ENCODE data around the gene LAMA2.

LAMA2 gene

DNA sequence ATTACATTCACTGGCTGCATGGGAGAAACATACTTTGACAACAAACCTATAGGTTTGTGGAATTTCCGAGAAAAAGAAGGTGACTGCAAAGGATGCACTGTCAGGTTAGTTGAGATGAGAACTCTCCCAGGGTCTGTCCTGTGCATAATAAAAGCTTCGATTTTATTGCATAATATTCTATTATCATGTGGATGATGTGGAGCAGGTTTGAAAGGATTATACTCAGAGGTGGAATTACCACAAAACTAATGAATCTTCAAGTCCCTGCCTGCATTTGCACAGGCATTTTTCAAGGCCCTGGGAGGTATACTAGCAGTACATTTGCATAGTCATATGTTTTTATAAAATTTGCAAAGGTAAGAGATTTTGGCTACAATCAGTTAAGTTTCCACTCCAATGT, 577.3 kb downstream of the LAMA2 start:
- TF ChIP-seq EZH2phosphoT487 (IDR thresholded peaks at IDR 0.05; ENCODE audit: low read depth) = no peak
- TF ChIP-seq, protein P1, sequence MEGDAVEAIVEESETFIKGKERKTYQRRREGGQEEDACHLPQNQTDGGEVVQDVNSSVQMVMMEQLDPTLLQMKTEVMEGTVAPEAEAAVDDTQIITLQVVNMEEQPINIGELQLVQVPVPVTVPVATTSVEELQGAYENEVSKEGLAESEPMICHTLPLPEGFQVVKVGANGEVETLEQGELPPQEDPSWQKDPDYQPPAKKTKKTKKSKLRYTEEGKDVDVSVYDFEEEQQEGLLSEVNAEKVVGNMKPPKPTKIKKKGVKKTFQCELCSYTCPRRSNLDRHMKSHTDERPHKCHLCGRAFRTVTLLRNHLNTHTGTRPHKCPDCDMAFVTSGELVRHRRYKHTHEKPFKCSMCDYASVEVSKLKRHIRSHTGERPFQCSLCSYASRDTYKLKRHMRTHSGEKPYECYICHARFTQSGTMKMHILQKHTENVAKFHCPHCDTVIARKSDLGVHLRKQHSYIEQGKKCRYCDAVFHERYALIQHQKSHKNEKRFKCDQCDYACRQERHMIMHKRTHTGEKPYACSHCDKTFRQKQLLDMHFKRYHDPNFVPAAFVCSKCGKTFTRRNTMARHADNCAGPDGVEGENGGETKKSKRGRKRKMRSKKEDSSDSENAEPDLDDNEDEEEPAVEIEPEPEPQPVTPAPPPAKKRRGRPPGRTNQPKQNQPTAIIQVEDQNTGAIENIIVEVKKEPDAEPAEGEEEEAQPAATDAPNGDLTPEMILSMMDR (IDR thresholded peaks at IDR 0.05; ENCODE audit: low read depth, low read length) = no peak
- Histone ChIP-seq H3K27ac (ENCODE audit: low read length) (no peak overlapping the region), H3K27me3 (ENCODE audit: low read depth, low read length) (no peaks in the 10 kb centered on the region)

DNA sequence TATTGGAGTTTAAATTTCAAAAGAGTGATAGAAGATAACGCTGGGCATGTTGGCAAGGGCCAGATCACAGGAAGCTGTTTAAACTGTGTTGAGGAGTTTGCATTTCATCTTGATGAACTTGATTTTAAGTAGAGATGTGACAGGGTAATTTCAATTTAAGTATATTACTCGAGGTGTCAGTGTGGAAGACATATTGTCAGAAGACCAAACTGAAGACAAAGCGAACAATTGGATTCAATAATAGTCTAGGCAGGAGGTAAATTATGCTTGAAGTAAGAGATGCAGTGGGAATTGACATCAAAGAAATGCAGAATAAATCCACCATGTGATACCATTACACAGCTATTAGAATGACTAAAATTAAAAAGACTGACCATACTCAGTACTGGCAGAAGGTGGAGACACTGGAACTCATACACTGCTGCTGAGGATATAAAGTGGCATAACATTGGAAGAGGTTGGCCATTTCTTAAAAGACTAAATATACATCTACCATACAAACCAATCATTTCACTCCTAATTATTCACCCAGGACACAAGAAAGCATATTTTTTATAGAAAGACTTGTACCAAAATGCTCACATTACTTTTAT, 586.2 kb downstream of the LAMA2 start:
- Histone ChIP-seq H3K9ac (ENCODE audit: low read length) (no peak overlapping the region), H2AFZ (ENCODE audit: low read depth, low read length) (no peak overlapping the region), H4K20me1 (ENCODE audit: insufficient read depth, low read length) (no peaks in the 10 kb centered on the region), H3K36me3 (replicated peaks; ENCODE audit: low read depth, low read length) (no peaks in the 10 kb centered on the region), H3K27ac (ENCODE audit: low read length) (no peak overlapping the region), H3K4me1 (ENCODE audit: low read length) (no peaks in the 10 kb centered on the region), H3K79me2 (ENCODE audit: low read length) (no peaks in the 10 kb centered on the region), H3K4me3 (ENCODE audit: low read length) (no peak overlapping the region), H3K27me3 (ENCODE audit: low read depth, low read length) (no peaks in the 10 kb centered on the region), H3K4me2 (ENCODE audit: low read length) (no peak overlapping the region), H3K9me3 (ENCODE audit: insufficient read depth, low read length) (no peaks in the 10 kb centered on the region)
- no peak for TF ChIP-seq EZH2phosphoT487 (IDR thresholded peaks at IDR 0.05; ENCODE audit: low read depth)

More for the DNA sequence above, 577.3 kb downstream of the LAMA2 start:
- H3K79me2 ChIP-seq (ENCODE audit: low read length) = no peaks in the 10 kb centered on the region
- no peaks in the 10 kb centered on the region for H3K36me3 ChIP-seq (replicated peaks; ENCODE audit: low read depth, low read length)
- H3K9ac ChIP-seq (ENCODE audit: low read length) = no peak overlapping the region
- H2AFZ ChIP-seq (ENCODE audit: low read depth, low read length) = no peak overlapping the region
- H3K4me1 ChIP-seq (ENCODE audit: low read length) = peaks cover 5% of the 10 kb centered on the region; the same call in 1 of the 2 replicates
- H3K4me3 ChIP-seq (ENCODE audit: low read length) = no peak overlapping the region
- no peak overlapping the region for H3K4me2 ChIP-seq (ENCODE audit: low read length)
- H3K9me3 ChIP-seq (ENCODE audit: insufficient read depth, low read length) = no peaks in the 10 kb centered on the region
- no peaks in the 10 kb centered on the region for H4K20me1 ChIP-seq (ENCODE audit: insufficient read depth, low read length)

DNA sequence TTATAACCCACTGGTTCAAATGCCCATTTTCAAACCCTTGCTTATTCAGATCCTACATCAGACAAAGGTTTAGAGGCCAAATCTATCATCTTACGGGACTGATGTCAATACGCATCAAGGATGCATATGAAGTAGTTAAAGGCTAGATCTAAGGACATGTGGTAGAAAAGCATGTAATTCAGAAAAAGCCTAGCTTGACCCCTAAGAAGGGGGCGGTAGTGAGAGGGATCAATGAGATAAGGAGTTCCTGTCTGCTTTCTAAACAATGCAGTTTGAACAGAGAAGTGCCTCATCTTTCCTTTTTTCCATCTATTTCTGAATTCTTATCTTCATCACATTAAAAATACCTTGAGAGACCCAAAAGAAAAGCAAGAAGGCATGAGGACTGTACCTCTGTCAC, 589.3 kb downstream of the LAMA2 start:
- Histone ChIP-seq H3K4me2 (ENCODE audit: low read length) (no peak overlapping the region), H4K20me1 (ENCODE audit: insufficient read depth, low read length) (no peaks in the 10 kb centered on the region), H3K27ac (ENCODE audit: low read length) (no peak overlapping the region), H3K36me3 (replicated peaks; ENCODE audit: low read depth, low read length) (no peaks in the 10 kb centered on the region), H3K4me1 (ENCODE audit: low read length) (no peaks in the 10 kb centered on the region), H3K9ac (ENCODE audit: low read length) (no peak overlapping the region), H3K4me3 (ENCODE audit: low read length) (no peak overlapping the region), H3K9me3 (ENCODE audit: insufficient read depth, low read length) (no peaks in the 10 kb centered on the region), H2AFZ (ENCODE audit: low read depth, low read length) (no peak overlapping the region), H3K79me2 (ENCODE audit: low read length) (no peaks in the 10 kb centered on the region), H3K27me3 (ENCODE audit: low read depth, low read length) (no peaks in the 10 kb centered on the region)
- TF ChIP-seq, protein P1 (IDR thresholded peaks at IDR 0.05; ENCODE audit: low read depth, low read length) = 0 out of 2 replicates have a peak, but pooled peaks have one; percentile 3
- TF ChIP-seq EZH2phosphoT487 (IDR thresholded peaks at IDR 0.05; ENCODE audit: low read depth) = no peak

DNA sequence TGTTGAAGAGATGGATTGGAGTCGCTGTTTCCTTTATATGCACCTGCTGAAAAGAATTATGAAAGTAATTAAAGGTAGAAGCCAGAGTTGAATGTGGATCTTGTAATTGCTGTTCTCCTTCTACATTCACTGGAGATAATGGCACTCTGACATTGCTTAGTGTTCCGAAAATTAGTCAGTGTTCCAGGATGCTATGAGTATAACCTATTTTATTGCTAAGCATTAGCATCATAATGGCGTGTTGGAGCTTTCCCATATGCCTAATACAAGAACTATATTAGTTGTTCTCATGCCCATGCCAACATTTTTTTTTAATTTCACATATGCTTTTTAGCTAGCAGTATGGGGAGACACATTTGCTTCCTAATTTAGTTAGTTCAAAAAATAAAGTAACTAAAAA, 590.6 kb downstream of the LAMA2 start:
- H3K27me3 ChIP-seq (ENCODE audit: low read depth, low read length) = no peaks in the 10 kb centered on the region
- no peaks in the 10 kb centered on the region for H3K4me1 ChIP-seq (ENCODE audit: low read length)
- H3K9ac ChIP-seq (ENCODE audit: low read length) = no peak overlapping the region
- no peak overlapping the region for H3K27ac ChIP-seq (ENCODE audit: low read length)
- no peak overlapping the region for H3K4me3 ChIP-seq (ENCODE audit: low read length)
- no peak overlapping the region for H3K4me2 ChIP-seq (ENCODE audit: low read length)
- no peaks in the 10 kb centered on the region for H3K9me3 ChIP-seq (ENCODE audit: insufficient read depth, low read length)
- H3K79me2 ChIP-seq (ENCODE audit: low read length) = no peaks in the 10 kb centered on the region
- TF ChIP-seq, protein P1 (IDR thresholded peaks at IDR 0.05; ENCODE audit: low read depth, low read length) = no peak
- no peak for TF ChIP-seq EZH2phosphoT487 (IDR thresholded peaks at IDR 0.05; ENCODE audit: low read depth)
- H2AFZ ChIP-seq (ENCODE audit: low read depth, low read length) = no peak overlapping the region
- no peaks in the 10 kb centered on the region for H4K20me1 ChIP-seq (ENCODE audit: insufficient read depth, low read length)
- no peaks in the 10 kb centered on the region for H3K36me3 ChIP-seq (replicated peaks; ENCODE audit: low read depth, low read length)
